Prostate gland (tissue), 2 donors: ENCODE results near the gene COQ10B.

ENCODE experiments used
- POLR2A ChIP-seq: fragments of 450-650 bp; IDR thresholded peaks from one replicate; pipeline ENCODE4 v1.6.1; 2016; ENCODE audit warnings: antibody characterized with exemption, mild to moderate bottlenecking
- TF ChIP-seq, protein P1 (sequence below), 4 experiments: fragments of 200-600 bp in 2 of 4; fragments of 450-650 bp in 2 of 4; sonication (generic) in 2 of 4; IDR thresholded peaks; 1 replicate in 3 of 4; 2 replicates in 1 of 4; pipeline ENCODE4 v1.5.1; 2016 to 2019; ENCODE audit warnings: antibody characterized with exemption in 4 of 4, mild to moderate bottlenecking in 2 of 4, moderate library complexity in 2 of 4

DNA sequence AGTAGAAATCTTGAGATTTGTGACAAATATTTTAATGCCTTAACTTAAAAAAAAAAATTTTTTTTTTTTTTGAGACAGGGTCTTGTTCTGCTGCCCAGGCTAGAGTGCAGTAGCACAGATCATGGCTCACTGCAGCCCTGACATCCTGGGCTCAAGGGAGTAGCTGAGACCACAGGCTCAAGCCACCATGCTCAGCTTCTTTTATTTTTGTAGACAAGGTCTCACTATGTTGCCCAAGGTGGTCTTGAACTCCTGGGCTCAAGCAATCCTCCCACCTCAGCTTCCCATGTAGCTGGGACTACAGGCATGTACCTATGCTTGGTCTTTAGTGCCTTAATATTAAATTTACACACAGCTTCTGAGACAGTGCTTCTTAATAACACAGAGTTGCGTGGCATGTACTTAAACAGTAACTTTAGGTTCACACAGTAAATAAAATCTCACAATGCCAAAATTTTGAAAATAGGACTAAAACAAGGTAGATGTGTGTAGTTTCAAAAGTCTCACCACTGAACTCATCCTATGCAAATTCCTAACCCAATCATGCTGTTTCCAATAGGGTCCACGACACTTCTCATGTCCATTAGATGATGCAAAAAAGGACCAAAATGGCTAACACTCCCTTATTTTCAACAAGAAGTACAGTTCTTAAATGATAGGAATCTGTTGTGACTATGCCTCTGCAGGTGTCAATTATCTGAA lies 42.2 kb downstream of the COQ10B start:
- TF ChIP-seq, protein P1, sequence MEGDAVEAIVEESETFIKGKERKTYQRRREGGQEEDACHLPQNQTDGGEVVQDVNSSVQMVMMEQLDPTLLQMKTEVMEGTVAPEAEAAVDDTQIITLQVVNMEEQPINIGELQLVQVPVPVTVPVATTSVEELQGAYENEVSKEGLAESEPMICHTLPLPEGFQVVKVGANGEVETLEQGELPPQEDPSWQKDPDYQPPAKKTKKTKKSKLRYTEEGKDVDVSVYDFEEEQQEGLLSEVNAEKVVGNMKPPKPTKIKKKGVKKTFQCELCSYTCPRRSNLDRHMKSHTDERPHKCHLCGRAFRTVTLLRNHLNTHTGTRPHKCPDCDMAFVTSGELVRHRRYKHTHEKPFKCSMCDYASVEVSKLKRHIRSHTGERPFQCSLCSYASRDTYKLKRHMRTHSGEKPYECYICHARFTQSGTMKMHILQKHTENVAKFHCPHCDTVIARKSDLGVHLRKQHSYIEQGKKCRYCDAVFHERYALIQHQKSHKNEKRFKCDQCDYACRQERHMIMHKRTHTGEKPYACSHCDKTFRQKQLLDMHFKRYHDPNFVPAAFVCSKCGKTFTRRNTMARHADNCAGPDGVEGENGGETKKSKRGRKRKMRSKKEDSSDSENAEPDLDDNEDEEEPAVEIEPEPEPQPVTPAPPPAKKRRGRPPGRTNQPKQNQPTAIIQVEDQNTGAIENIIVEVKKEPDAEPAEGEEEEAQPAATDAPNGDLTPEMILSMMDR (IDR thresholded peaks at IDR 0.05) = no peak
- no peak for TF ChIP-seq POLR2A
